Body of pancreas (tissue), 4 donors: ENCODE measurements around the gene EDIL3.

ENCODE experiments used
- POLR2A ChIP-seq, 3 donors: fragments of 450-650 bp; IDR thresholded peaks; one replicate each; pipeline ENCODE4 v1.6.1; 2016; ENCODE audit warnings: antibody characterized with exemption in 3 of 3, mild to moderate bottlenecking in 2 of 3
- TF ChIP-seq, protein P1 (sequence below), 7 experiments: fragments of 450-650 bp in 4 of 7; fragments of 200-600 bp in 3 of 7; sonication (generic) in 3 of 7; IDR thresholded peaks; one replicate each; pipeline ENCODE4 v1.5.1; 2016 to 2019; ENCODE audit warnings: antibody characterized with exemption in 7 of 7

DNA sequence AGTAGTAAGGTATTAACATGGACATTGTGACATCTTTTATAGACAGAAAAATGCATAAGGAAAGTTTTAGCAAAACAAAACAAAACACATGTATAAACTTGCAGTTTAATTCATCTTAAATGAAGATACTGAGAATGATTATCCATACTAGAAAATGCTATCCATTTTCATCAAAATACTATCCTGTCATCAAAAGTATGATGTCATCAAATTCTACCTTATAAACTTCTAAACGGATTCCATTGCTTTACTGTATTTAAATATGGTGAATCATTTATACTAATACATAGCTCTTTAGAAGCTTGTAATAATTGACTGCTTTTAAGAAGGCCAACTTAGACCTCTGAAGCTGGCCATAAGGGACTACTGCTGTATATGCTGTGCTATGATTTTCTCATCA, 221.0 kb downstream of the EDIL3 start:
- TF ChIP-seq, protein P1, sequence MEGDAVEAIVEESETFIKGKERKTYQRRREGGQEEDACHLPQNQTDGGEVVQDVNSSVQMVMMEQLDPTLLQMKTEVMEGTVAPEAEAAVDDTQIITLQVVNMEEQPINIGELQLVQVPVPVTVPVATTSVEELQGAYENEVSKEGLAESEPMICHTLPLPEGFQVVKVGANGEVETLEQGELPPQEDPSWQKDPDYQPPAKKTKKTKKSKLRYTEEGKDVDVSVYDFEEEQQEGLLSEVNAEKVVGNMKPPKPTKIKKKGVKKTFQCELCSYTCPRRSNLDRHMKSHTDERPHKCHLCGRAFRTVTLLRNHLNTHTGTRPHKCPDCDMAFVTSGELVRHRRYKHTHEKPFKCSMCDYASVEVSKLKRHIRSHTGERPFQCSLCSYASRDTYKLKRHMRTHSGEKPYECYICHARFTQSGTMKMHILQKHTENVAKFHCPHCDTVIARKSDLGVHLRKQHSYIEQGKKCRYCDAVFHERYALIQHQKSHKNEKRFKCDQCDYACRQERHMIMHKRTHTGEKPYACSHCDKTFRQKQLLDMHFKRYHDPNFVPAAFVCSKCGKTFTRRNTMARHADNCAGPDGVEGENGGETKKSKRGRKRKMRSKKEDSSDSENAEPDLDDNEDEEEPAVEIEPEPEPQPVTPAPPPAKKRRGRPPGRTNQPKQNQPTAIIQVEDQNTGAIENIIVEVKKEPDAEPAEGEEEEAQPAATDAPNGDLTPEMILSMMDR (IDR thresholded peaks at IDR 0.05) = no peak
- TF ChIP-seq POLR2A (IDR thresholded peaks at IDR 0.05) = no peak
